Measurements from ENCODE around the gene SIN3A.
A peak's percentile ranks its signal among the peaks of the same experiment; 100 is the strongest.
"Not testable (repeated sequence)": the region's sequence is repeated elsewhere in the genome, so short reads cannot be mapped to it uniquely, and the experiment has no call there.

The SIN3A gene

GRCh38 chr15:75451674-75452363, at the start of gene SIN3A:
SIN3A (minus strand) TSS chr15:75451690; CDS start chr15:75430375, 21,315 bp downstream.
- peak; percentile 100 for DNase-seq (ENCODE audit: low read depth)

GRCh38 chr15:75493732-75494131, 42.2 kb upstream of the SIN3A start:
- no peak for DNase-seq (ENCODE audit: low read depth)

- peak; percentile 12 for DNase-seq (ENCODE audit: low read depth)
Observed at GRCh38 chr15:75483961-75484360, 32.5 kb upstream of the SIN3A start.

- peak; percentile 7 for DNase-seq (ENCODE audit: low read depth)
Observed at GRCh38 chr15:75483556-75483955, 32.1 kb upstream of the SIN3A start.

- no peak for DNase-seq (ENCODE audit: low read depth)
Observed at GRCh38 chr15:75483106-75483505, 31.6 kb upstream of the SIN3A start.

- DNase-seq (ENCODE audit: low read depth): not testable (repeated sequence)
Observed at GRCh38 chr15:75480463-75480862, 29.0 kb upstream of the SIN3A start.

GRCh38 chr15:75479670-75480069, 28.2 kb upstream of the SIN3A start:
- no peak for DNase-seq (ENCODE audit: low read depth)

- DNase-seq (ENCODE audit: low read depth): not testable (repeated sequence)
Observed at GRCh38 chr15:75477094-75477493, 25.6 kb upstream of the SIN3A start.

- DNase-seq (ENCODE audit: low read depth): no peak
Observed at GRCh38 chr15:75468913-75469598, 17.6 kb upstream of the SIN3A start.

GRCh38 chr15:75460646-75461045, 9.2 kb upstream of the SIN3A start:
- no peak for DNase-seq (ENCODE audit: low read depth)

GRCh38 chr15:75459581-75459980, 8.1 kb upstream of the SIN3A start:
- no peak for DNase-seq (ENCODE audit: low read depth)

GRCh38 chr15:75456710-75457109, 5.2 kb upstream of the SIN3A start:
- DNase-seq (ENCODE audit: low read depth): peak; percentile 27

- peak; percentile 65 for DNase-seq (ENCODE audit: low read depth)
Observed at GRCh38 chr15:75455982-75456531, 4.6 kb upstream of the SIN3A start.

GRCh38 chr15:75455424-75455981, 4.0 kb upstream of the SIN3A start:
- peak; percentile 83 for DNase-seq (ENCODE audit: low read depth)

- DNase-seq (ENCODE audit: low read depth): peak; percentile 76
Observed at GRCh38 chr15:75454471-75455378, 3.2 kb upstream of the SIN3A start.

- peak; percentile 100 for DNase-seq (ENCODE audit: low read depth)
Observed at GRCh38 chr15:75453703-75454470, 2.4 kb upstream of the SIN3A start.

GRCh38 chr15:75452865-75453702, 1.6 kb upstream of the SIN3A start:
- peak; percentile 28 for DNase-seq (ENCODE audit: low read depth)

- DNase-seq (ENCODE audit: low read depth): peak; percentile 81
Observed at GRCh38 chr15:75452364-75452864, 924 bp upstream of the SIN3A start.

GRCh38 chr15:75451202-75451673, 252 bp downstream of the SIN3A start:
- DNase-seq (ENCODE audit: low read depth): no peak
